Esophagus muscularis mucosa (tissue), 4 donors: Measurements from ENCODE around the gene ELP1. TPM values are rescaled to one million over a fixed set of nuclear protein-coding genes. Genes with fewer than 3 reads are reported as not detected.
"Not testable (repeated sequence)": the region's sequence is repeated elsewhere in the genome, so short reads cannot be mapped to it uniquely, and the experiment has no call there.

Experiments used
- DNase-seq: peaks from one replicate; pipeline ENCODE4 v3.0.0-alpha.2; 2017; ENCODE audit errors: extremely low spot score
- H3K27ac ChIP-seq, 4 donors: fragments of 200-600 bp; sonication (generic); replicated peaks in 1 of 4; 1 replicate in 3 of 4; 2 replicates in 1 of 4; pipeline ENCODE4 v1.5.1; 2016 to 2019; ENCODE audit warnings: mild to moderate bottlenecking in 1 of 4
- H3K27me3 ChIP-seq, 4 donors: fragments of 200-600 bp; sonication (generic); one replicate each; pipeline versions ENCODE4 v1.5.1 to v1.6.0; 2016 to 2019
- H3K36me3 ChIP-seq, 4 donors: fragments of 200-600 bp; sonication (generic); one replicate each; pipeline ENCODE4 v1.5.1; 2016 to 2019
- H3K4me1 ChIP-seq, 4 donors: fragments of 200-600 bp; sonication (generic); one replicate each; pipeline ENCODE4 v1.5.1; 2016 to 2019
- H3K4me3 ChIP-seq, 4 donors: fragments of 200-600 bp; sonication (generic); 1 replicate in 2 of 4; 2 replicates in 2 of 4; pipeline ENCODE4 v1.5.1; 2016 to 2019; ENCODE audit warnings: mild to moderate bottlenecking in 4 of 4, moderate library complexity in 1 of 4
- H3K9me3 ChIP-seq, 4 donors: fragments of 200-600 bp; sonication (generic); 1 replicate in 3 of 4; 2 replicates in 1 of 4; pipeline ENCODE4 v1.5.1; 2016 to 2019
- EP300 ChIP-seq: sonication (generic); formaldehyde crosslinking; IDR thresholded peaks from one replicate; pipeline ENCODE4 v1.6.1; 2017; ENCODE audit warnings: antibody characterized with exemption
- POLR2A ChIP-seq: fragments of 450-650 bp; IDR thresholded peaks from one replicate; pipeline ENCODE4 v1.6.1; 2017; ENCODE audit warnings: antibody characterized with exemption, moderate library complexity, mild to moderate bottlenecking, low read depth
- POLR2AphosphoS5 ChIP-seq, 2 donors: sonication (generic); formaldehyde crosslinking; IDR thresholded peaks; one replicate each; pipeline ENCODE4 v1.6.1; 2017; ENCODE audit warnings: antibody characterized with exemption in 2 of 2
- WGBS: methylation state at CpG from one replicate; pipeline ENCODE4 v1.1.5; 2018; 5-methylcytosine and 5-hydroxymethylcytosine counted together
- intact Hi-C: fragments of 100-400 bp; cut with DNase I; formaldehyde crosslinking; loops from one replicate; pipeline ENCODE4 v1.15.1; 2023
- total RNA-seq, 4 donors: library from RNA; depleted of rRNA; stranded (reverse); fragments of >200 nt; gene quantifications; one replicate each; pipeline versions ENCODE4 v1.1.0 to v1.2.1, GENCODE V29; 2016
- TF ChIP-seq, protein P1 (sequence below), 3 experiments: fragments of 200-600 bp in 2 of 3; fragments of 450-650 bp in 1 of 3; sonication (generic) in 2 of 3; IDR thresholded peaks; one replicate each; pipeline ENCODE4 v1.5.1; 2017 to 2019; ENCODE audit warnings: antibody characterized with exemption in 3 of 3, mild to moderate bottlenecking in 2 of 3, moderate library complexity in 1 of 3

ELP1 gene
- total RNA-seq, 4 donors from 2014 or later: 14.1 to 16.2 (median 14.5) TPM

DNA sequence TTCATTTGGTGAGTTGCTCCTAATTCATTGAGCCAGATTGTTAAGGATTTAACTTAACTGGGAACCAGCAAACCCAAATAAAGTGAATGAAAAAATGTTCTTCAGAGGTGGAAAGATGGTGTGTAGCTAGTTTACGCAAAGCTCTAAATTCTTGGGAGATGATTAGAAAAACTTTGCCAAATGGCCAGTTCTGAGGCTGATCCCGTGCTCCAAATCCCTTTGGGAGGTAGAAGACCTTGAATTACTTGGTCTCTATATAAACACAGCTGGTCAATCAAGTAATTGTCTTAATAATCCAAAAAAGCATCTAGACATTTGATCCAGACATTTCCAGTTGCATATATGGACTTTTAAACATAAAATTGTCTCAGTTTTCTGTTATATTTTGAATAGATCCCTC is 89.5 kb downstream of the ELP1 start:
- Histone ChIP-seq H3K27ac (no peak overlapping the region), H3K36me3 (no peaks in the 10 kb centered on the region), H3K4me3 (no peak overlapping the region), H3K9me3 (no peaks in the 10 kb centered on the region), H3K27me3 (no peaks in the 10 kb centered on the region), H3K4me1 (peaks cover 0 to 13% (median 5%) of the 10 kb centered on the region in 4 donors)
- no peak for DNase-seq
- TF ChIP-seq POLR2AphosphoS5 (IDR thresholded peaks at IDR 0.05) (no peak), POLR2A (no peak), EP300 (no peak)
- TF ChIP-seq, protein P1, sequence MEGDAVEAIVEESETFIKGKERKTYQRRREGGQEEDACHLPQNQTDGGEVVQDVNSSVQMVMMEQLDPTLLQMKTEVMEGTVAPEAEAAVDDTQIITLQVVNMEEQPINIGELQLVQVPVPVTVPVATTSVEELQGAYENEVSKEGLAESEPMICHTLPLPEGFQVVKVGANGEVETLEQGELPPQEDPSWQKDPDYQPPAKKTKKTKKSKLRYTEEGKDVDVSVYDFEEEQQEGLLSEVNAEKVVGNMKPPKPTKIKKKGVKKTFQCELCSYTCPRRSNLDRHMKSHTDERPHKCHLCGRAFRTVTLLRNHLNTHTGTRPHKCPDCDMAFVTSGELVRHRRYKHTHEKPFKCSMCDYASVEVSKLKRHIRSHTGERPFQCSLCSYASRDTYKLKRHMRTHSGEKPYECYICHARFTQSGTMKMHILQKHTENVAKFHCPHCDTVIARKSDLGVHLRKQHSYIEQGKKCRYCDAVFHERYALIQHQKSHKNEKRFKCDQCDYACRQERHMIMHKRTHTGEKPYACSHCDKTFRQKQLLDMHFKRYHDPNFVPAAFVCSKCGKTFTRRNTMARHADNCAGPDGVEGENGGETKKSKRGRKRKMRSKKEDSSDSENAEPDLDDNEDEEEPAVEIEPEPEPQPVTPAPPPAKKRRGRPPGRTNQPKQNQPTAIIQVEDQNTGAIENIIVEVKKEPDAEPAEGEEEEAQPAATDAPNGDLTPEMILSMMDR (IDR thresholded peaks at IDR 0.05): no peak
- 66% methylated on average over 2 of the region's 2 CpGs for WGBS
- intact Hi-C loops: no loop called here

DNA sequence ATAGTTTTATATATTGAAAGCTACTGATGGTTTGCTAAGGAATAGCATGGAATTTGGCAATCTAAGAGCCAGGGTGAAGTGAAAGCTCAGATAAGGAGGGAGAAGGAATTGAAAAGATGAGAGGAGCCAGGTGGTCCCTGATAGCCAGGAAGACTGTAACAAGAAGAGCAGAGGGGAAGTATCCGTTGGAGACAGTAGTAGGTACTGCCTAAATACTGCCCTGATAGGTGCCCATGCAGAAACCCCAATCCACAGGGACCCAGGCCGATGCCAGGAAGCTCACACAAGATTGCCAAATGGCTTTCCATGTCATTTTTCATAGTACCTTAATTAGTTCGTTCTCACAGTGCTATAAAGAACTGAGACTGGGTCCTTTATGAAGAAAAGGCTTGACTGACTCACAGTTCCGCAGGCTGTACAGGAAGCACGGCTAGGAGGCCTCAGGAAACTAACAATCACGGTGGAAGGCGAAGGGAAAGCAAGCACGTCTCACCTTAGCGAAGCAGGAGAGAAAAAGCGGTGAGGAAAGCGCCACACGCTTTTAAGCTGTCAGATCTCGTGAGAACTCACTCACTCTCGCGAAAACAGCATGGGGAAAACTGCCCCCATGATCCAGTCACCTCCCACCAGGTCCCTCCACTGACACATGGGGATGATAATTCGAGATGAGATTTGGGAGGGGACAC is 91.2 kb downstream of the ELP1 start:
- Histone ChIP-seq H3K27me3 (no peaks in the 10 kb centered on the region), H3K4me3 (no peak overlapping the region), H3K27ac (no peak overlapping the region), H3K4me1 (peaks cover 0 to 13% (median 5%) of the 10 kb centered on the region in 4 donors), H3K9me3 (no peaks in the 10 kb centered on the region), H3K36me3 (no peaks in the 10 kb centered on the region)
- no peak for DNase-seq
- intact Hi-C loops: no loop called here
- WGBS: 80% methylated on average over 16 of the region's 16 CpGs
- TF ChIP-seq POLR2A (no peak), EP300 (no peak), POLR2AphosphoS5 (IDR thresholded peaks at IDR 0.05) (no peak)
- TF ChIP-seq, protein P1 (IDR thresholded peaks at IDR 0.05): no peak

DNA sequence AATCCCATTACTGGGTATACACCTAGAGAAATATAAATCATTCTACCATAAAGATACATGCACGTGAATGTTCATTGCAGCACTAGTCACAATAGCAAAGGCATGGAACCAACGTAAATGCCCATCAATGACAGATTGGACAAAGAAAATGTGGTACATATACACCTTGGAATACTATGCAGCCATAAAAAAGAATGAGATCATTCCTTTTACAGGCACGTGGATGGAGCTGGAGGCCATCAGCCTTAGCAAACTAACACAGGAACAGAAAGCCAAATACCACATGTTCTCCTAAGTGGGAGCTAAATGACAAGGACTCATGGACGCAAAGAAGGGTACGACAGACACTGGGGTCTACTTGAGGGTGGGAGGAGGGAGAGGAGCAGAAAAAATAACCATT is 94.4 kb downstream of the ELP1 start:
- WGBS: 87% methylated on average over 5 of the region's 5 CpGs

DNA sequence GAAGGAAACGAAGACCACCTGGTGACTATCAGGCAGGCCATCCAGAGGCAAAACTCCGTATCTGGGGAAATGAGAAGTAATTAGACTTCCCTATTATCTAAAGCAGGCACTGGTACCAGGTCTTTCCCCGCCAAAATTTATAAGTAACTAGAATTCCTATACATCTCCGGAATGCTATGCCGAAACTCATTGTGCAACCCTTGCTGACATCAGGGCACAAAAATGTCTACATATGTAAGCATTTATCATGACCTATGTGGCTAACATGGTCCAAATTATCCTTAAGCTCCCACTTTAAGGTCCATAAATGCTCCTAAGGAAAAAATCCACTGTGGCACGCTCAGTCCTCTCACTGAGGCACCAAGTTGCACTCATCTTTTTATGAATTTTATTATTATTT is 95.9 kb downstream of the ELP1 start:
- Histone ChIP-seq H3K4me1 (no peaks in the 10 kb centered on the region), H3K27ac (no peak overlapping the region), H3K27me3 (no peaks in the 10 kb centered on the region), H3K4me3 (no peak overlapping the region), H3K36me3 (no peaks in the 10 kb centered on the region), H3K9me3 (no peaks in the 10 kb centered on the region)
- no peak for DNase-seq
- WGBS: 79% methylated on average over 6 of the region's 6 CpGs
- intact Hi-C loops: no loop called here
- TF ChIP-seq POLR2AphosphoS5 (IDR thresholded peaks at IDR 0.05) (no peak), EP300 (no peak), POLR2A (no peak)
- TF ChIP-seq, protein P1 (IDR thresholded peaks at IDR 0.05): no peak

More for the DNA sequence above, 94.4 kb downstream of the ELP1 start:
- H3K4me3 ChIP-seq, intact Hi-C loops, DNase-seq, H3K27ac ChIP-seq, H3K4me1 ChIP-seq, H3K36me3 ChIP-seq, H3K9me3 ChIP-seq, H3K27me3 ChIP-seq: not testable (repeated sequence)

DNA sequence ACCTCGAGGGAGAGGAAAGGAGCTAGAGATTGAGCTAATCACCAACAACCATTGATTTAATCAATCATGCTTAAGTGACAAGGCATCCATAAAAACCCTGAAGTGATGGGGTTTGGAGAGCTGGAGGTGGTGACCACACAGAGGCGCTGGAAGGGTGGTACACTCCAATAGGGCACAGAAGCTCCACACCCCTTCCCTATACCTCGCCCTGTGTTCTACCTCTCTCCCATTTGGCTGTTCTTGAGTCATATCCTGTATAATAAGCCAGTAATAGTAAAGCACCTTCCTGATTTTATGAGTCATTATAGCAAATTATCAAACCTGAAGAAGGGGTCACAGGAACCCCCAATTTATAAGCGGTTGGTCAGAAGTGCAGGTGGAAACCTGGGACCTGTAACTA is 96.4 kb downstream of the ELP1 start:
- H3K4me3 ChIP-seq: no peak overlapping the region
- no peaks in the 10 kb centered on the region for H3K4me1 ChIP-seq
- WGBS: 87% methylated on average over 4 of the region's 4 CpGs
- no peak overlapping the region for H3K27ac ChIP-seq
- DNase-seq: no peak
- TF ChIP-seq, protein P1 (IDR thresholded peaks at IDR 0.05): no peak
- no peak for TF ChIP-seq EP300
- TF ChIP-seq POLR2A: no peak
- TF ChIP-seq POLR2AphosphoS5 (IDR thresholded peaks at IDR 0.05): no peak
- H3K9me3 ChIP-seq: no peaks in the 10 kb centered on the region
- intact Hi-C loops: no loop called here
- no peaks in the 10 kb centered on the region for H3K36me3 ChIP-seq
- H3K27me3 ChIP-seq: no peaks in the 10 kb centered on the region
